ENCODE measurements around the gene COL7A1. TPM values are rescaled to one million over a fixed set of nuclear protein-coding genes. Genes with fewer than 3 reads are reported as not detected.

The COL7A1 gene
- total RNA-seq, 4 donors from 2014 or later, result 4.8 to 19.1 (median 12.9) TPM

DNA sequence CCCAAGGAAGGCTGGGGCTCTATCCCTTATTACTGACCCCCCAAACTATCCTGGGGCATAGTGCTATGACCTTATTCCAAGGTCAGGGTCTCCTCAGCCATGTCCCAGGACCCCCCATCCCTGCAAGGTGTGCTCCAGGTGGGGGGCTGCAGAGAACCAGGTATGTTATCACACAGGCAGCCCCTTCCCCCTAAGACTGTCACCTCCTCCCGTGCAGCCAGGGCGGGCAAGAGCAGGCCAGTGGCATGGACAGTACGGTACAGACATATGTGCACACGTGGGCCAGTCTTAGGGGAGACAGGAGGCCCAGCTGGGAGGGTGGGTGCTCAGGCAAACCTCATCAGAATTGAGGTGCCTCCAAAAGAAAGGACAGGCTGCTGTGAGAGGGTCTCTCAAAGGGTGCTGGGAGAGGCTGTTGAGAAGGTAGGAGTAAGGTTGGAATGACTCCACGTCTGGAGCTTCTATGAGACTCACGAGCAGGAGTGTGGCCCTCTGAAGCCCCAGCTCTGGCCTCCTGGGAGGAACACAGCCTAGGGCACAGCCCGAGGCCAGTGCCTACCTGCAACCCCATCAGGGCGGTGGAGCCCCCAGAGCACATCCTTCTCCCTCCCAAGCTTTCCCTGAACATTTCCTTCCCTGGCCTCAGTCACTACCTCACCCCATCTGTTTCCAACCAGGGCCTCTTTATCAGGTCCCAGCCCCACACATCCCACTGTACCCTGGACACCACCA lies 1.7 kb upstream of the COL7A1 start:
- intact Hi-C loops (cut with DNase I; ENCODE audit: low total_unique reads) (no loop called here), in situ Hi-C loops (cut with MboI; ENCODE audit: low pct_ligation_motif_present in 1 of 4, low pct_unique_long_range_greater_than_20kb in 1 of 4, low sequenced_read_pairs in 3 of 4) (no loop called here)
- H3K4me3 ChIP-seq, result no peak overlapping the region
- H3K36me3 ChIP-seq, result peaks cover 0 to 26% (median 19%) of the 10 kb centered on the region in 4 donors
- no peak for DNase-seq
- H3K27me3 ChIP-seq, result peaks cover 15% of the 10 kb centered on the region
- WGBS, 2 donors (ENCODE audit: low coverage in 1 of 2), result 70% methylated on average over 8 of the region's 8 CpGs; no CpG with 5 or more reads in 1 of the 2 donors
- H3K27ac ChIP-seq, result peak overlapping the region; percentile 71 to 78 (median 73)
- peaks cover 9 to 41% (median 24%) of the 10 kb centered on the region in 4 donors for H3K4me1 ChIP-seq
- TF ChIP-seq POLR2AphosphoS5 (IDR thresholded peaks at IDR 0.05), result no peak
- TF ChIP-seq, protein P1, sequence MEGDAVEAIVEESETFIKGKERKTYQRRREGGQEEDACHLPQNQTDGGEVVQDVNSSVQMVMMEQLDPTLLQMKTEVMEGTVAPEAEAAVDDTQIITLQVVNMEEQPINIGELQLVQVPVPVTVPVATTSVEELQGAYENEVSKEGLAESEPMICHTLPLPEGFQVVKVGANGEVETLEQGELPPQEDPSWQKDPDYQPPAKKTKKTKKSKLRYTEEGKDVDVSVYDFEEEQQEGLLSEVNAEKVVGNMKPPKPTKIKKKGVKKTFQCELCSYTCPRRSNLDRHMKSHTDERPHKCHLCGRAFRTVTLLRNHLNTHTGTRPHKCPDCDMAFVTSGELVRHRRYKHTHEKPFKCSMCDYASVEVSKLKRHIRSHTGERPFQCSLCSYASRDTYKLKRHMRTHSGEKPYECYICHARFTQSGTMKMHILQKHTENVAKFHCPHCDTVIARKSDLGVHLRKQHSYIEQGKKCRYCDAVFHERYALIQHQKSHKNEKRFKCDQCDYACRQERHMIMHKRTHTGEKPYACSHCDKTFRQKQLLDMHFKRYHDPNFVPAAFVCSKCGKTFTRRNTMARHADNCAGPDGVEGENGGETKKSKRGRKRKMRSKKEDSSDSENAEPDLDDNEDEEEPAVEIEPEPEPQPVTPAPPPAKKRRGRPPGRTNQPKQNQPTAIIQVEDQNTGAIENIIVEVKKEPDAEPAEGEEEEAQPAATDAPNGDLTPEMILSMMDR (IDR thresholded peaks at IDR 0.05), result no peak
- no peak for TF ChIP-seq EP300 (IDR thresholded peaks at IDR 0.05; ENCODE audit: low read depth)
- peak; percentile 16 for TF ChIP-seq POLR2A (IDR thresholded peaks at IDR 0.05)
- H3K9me3 ChIP-seq, result no peaks in the 10 kb centered on the region

DNA sequence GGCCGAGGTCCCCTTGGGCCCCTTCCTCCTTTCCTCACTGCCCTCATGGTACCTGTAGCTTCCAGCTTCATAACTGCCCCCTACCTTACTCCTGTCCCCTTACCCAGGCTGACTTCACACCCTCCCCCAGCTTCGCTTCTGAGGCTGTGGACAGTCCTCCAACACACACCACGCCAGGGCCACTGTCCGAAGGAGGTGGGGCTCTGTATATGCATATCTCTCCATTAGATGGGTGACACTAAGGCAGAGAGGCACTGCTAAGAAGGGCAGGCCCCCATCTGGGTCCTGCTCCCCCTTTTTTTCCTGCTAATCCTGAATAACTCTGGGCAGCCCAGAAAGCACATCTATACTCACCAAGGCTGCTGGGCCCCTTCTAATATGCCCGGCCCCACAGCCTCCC lies 1.0 kb upstream of the COL7A1 start:
- peak overlapping the region; percentile 71 to 78 (median 73) for H3K27ac ChIP-seq
- in situ Hi-C loops (cut with MboI; ENCODE audit: low pct_ligation_motif_present in 1 of 4, low pct_unique_long_range_greater_than_20kb in 1 of 4, low sequenced_read_pairs in 3 of 4) (no loop called here), intact Hi-C loops (cut with DNase I; ENCODE audit: low total_unique reads) (no loop called here)
- H3K4me1 ChIP-seq, result peaks cover 9 to 41% (median 24%) of the 10 kb centered on the region in 4 donors
- WGBS, 2 donors (ENCODE audit: low coverage in 1 of 2), result 43 to 65% methylated on average over 3 to 5 of the region's 5 CpGs
- H3K4me3 ChIP-seq, result no peak overlapping the region
- DNase-seq, result no peak
- peaks cover 0 to 22% (median 14%) of the 10 kb centered on the region in 4 donors for H3K36me3 ChIP-seq
- TF ChIP-seq POLR2AphosphoS5 (IDR thresholded peaks at IDR 0.05), result no peak
- no peaks in the 10 kb centered on the region for H3K9me3 ChIP-seq
- H3K27me3 ChIP-seq, result peaks cover 15% of the 10 kb centered on the region

DNA sequence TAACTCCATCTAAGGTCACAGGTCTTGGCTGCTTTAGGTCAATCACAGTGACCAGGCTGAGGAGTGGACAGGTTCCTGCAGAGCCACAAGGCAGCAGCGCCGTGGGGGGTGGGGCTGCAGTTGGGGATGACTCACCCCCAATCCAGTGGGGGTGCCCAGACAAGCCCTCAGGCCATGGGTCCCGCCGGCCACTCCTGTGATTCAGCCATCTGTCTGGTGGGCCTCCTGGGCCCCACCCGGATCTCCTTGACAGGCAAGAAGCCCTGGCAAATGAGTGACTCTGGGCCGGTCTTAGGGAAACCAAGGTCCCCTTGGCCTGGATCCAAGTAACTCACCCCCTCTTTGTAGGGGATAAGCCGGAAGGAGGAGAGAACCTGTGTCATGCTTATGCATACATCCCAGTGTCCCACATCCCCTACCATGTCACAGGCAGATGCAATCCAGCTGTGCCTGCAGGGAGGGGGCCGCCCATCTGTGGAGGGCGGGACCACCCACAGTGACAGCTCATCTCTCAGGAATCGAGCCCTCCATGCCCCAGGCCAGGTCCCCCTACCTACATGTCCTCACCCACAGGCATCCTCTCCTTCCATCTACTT lies 495 bp upstream of the COL7A1 start:
- DNase-seq, result peak; percentile 48
- 20 to 30% methylated on average over 1 to 8 of the region's 10 CpGs for WGBS, 2 donors (ENCODE audit: low coverage in 1 of 2)
- TF ChIP-seq, protein P1 (IDR thresholded peaks at IDR 0.05), result no peak
- peak in 1 of 3 donors; percentile 44 for TF ChIP-seq POLR2AphosphoS5 (IDR thresholded peaks at IDR 0.05)
- H3K4me3 ChIP-seq, result no peak overlapping the region
- H3K36me3 ChIP-seq, result peaks cover 0 to 16% (median 9%) of the 10 kb centered on the region in 4 donors
- no peaks in the 10 kb centered on the region for H3K9me3 ChIP-seq
- H3K27me3 ChIP-seq, result peaks cover 15% of the 10 kb centered on the region
- H3K27ac ChIP-seq, result peak overlapping the region; percentile 71 to 78 (median 73)
- in situ Hi-C loops (cut with MboI; ENCODE audit: low pct_ligation_motif_present in 1 of 4, low pct_unique_long_range_greater_than_20kb in 1 of 4, low sequenced_read_pairs in 3 of 4) (no loop called here), intact Hi-C loops (cut with DNase I; ENCODE audit: low total_unique reads) (no loop called here)
- H3K4me1 ChIP-seq, result peaks cover 9 to 41% (median 24%) of the 10 kb centered on the region in 4 donors

DNA sequence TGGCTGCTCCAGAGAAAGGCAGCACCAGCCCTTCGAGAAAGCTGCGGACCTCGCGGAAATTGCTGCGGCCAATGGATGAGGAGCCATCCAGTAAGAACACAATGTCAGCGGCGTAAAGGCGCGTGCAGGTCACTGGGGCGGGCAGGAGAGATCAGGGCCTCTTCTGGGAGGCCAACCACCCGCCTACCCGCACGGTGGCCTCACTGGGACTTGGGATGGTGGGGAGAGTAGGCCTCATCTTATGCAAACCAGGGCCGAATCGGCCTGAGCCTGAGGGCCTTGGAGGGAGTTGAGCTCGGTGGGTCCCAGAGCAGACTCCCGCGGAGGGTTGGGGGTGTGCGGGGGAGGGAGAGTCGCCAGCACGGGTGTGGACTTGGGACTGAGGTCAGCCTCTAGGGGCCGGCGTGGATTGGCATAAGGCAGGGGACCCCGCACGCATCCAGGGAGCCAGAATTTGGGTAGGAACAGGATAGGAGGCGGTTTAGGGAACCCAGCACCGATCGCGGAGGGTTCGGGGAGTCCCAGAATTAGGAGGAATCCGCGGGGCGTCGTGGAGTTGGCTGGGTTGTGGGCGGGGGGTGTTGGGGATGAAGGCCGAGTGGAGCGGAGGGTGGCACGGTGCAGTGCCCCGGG lies 596 bp downstream of the COL7A1 start:
- in situ Hi-C loops (cut with MboI; ENCODE audit: low pct_ligation_motif_present in 1 of 4, low pct_unique_long_range_greater_than_20kb in 1 of 4, low sequenced_read_pairs in 3 of 4) (no loop called here), intact Hi-C loops (cut with DNase I; ENCODE audit: low total_unique reads) (no loop called here)
- Histone ChIP-seq H3K27ac (peak overlapping the region; percentile 71 to 78 (median 73)), H3K36me3 (peaks cover 0 to 5% (median 2%) of the 10 kb centered on the region in 4 donors), H3K27me3 (peaks cover 15% of the 10 kb centered on the region), H3K4me1 (peaks cover 9 to 40% (median 22%) of the 10 kb centered on the region in 4 donors), H3K4me3 (peak overlapping the region; percentile 3 to 44 (median 22)), H3K9me3 (no peaks in the 10 kb centered on the region)
- TF ChIP-seq POLR2AphosphoS5 (IDR thresholded peaks at IDR 0.05), result no peak
- TF ChIP-seq, protein P1 (IDR thresholded peaks at IDR 0.05), result no peak
- no peak for DNase-seq
- WGBS, 2 donors (ENCODE audit: low coverage in 1 of 2), result 44% methylated on average over 39 of the region's 39 CpGs; no CpG with 5 or more reads in 1 of the 2 donors
